ENCODE results near the gene B3GNT5.
"Not testable (repeated sequence)": the region's sequence is repeated elsewhere in the genome, so short reads cannot be mapped to it uniquely, and the experiment has no call there.

The B3GNT5 gene

GRCh38 chr3:183252973-183253527, at the start of gene B3GNT5:
B3GNT5 (plus strand) TSS chr3:183253253; CDS start chr3:183269799, 16,546 bp downstream.
- peak; percentile 69 for DNase-seq

GRCh38 chr3:183203670-183204069, 49.4 kb upstream of the B3GNT5 start:
- DNase-seq: no peak

GRCh38 chr3:183208260-183208659, 44.8 kb upstream of the B3GNT5 start:
- DNase-seq: no peak

GRCh38 chr3:183208800-183209199, 44.3 kb upstream of the B3GNT5 start:
- DNase-seq: no peak

GRCh38 chr3:183210341-183210740, 42.7 kb upstream of the B3GNT5 start:
- DNase-seq: no peak

- no peak for DNase-seq
Observed at GRCh38 chr3:183210862-183211341, 42.2 kb upstream of the B3GNT5 start.

GRCh38 chr3:183211352-183211751, 41.7 kb upstream of the B3GNT5 start:
- no peak for DNase-seq

- no peak for DNase-seq
Observed at GRCh38 chr3:183212096-183212495, 41.0 kb upstream of the B3GNT5 start.

GRCh38 chr3:183212565-183212964, 40.5 kb upstream of the B3GNT5 start:
- no peak for DNase-seq

GRCh38 chr3:183213415-183214276, 39.4 kb upstream of the B3GNT5 start:
- DNase-seq: no peak

GRCh38 chr3:183214277-183214612, 38.8 kb upstream of the B3GNT5 start:
- no peak for DNase-seq

- no peak for DNase-seq
Observed at GRCh38 chr3:183215591-183216202, 37.4 kb upstream of the B3GNT5 start.

GRCh38 chr3:183217548-183218332, 35.3 kb upstream of the B3GNT5 start:
- DNase-seq: no peak

- no peak for DNase-seq
Observed at GRCh38 chr3:183218826-183219225, 34.2 kb upstream of the B3GNT5 start.

- DNase-seq: no peak
Observed at GRCh38 chr3:183220828-183221227, 32.2 kb upstream of the B3GNT5 start.

GRCh38 chr3:183222631-183223235, 30.3 kb upstream of the B3GNT5 start:
- DNase-seq: no peak

GRCh38 chr3:183224180-183224970, 28.7 kb upstream of the B3GNT5 start:
- no peak for DNase-seq

- no peak for DNase-seq
Observed at GRCh38 chr3:183226333-183226890, 26.6 kb upstream of the B3GNT5 start.

GRCh38 chr3:183227586-183227985, 25.5 kb upstream of the B3GNT5 start:
- no peak for DNase-seq

- no peak for DNase-seq
Observed at GRCh38 chr3:183229178-183229577, 23.9 kb upstream of the B3GNT5 start.

GRCh38 chr3:183230251-183230650, 22.8 kb upstream of the B3GNT5 start:
- not testable (repeated sequence) for DNase-seq

GRCh38 chr3:183230826-183231225, 22.2 kb upstream of the B3GNT5 start:
- no peak for DNase-seq

All from NCI-H2029 treated with DMSO at 0.1 percent for 48 hours (cell line).